GM23248 (cell line): ENCODE measurements around the gene DDR1. TPM values are rescaled to one million over a fixed set of nuclear protein-coding genes. Genes with fewer than 3 reads are reported as not detected.

Source experiments
- DNase-seq: peaks from one replicate; pipeline ENCODE4 v3.0.0-alpha.2; 2015
- H2AFZ ChIP-seq: fragments of 200-600 bp; sonication (generic); 2 replicates; pipeline ENCODE4 v1.6.1; 2016; ENCODE audit warnings: antibody characterized with exemption
- H3F3A ChIP-seq: fragments of 200-600 bp; sonication (generic); 2 replicates; pipeline ENCODE4 v1.6.1; 2016; ENCODE audit warnings: mild to moderate bottlenecking, antibody characterized with exemption, mixed run types; ENCODE audit not compliant: insufficient read depth
- H3K27ac ChIP-seq: fragments of 200-600 bp; sonication (generic); 2 replicates; pipeline ENCODE4 v1.5.1; 2016; ENCODE audit warnings: mild to moderate bottlenecking
- H3K27me3 ChIP-seq: fragments of 200-600 bp; sonication (generic); replicated peaks from 2 replicates; pipeline ENCODE4 v1.6.1; 2016; ENCODE audit warnings: mild to moderate bottlenecking; ENCODE audit not compliant: insufficient read depth
- H3K36me3 ChIP-seq: fragments of 200-600 bp; sonication (generic); 2 replicates; pipeline ENCODE4 v1.6.1; 2016; ENCODE audit warnings: low read depth, mild to moderate bottlenecking
- H3K4me1 ChIP-seq: fragments of 200-600 bp; sonication (generic); 2 replicates; pipeline ENCODE4 v1.6.1; 2016; ENCODE audit warnings: mild to moderate bottlenecking; ENCODE audit not compliant: insufficient read depth
- H3K4me2 ChIP-seq: fragments of 200-600 bp; sonication (generic); one replicate; pipeline ENCODE4 v1.6.1; 2016; ENCODE audit warnings: mild to moderate bottlenecking; ENCODE audit not compliant: unreplicated experiment
- H3K4me3 ChIP-seq: fragments of 200-600 bp; sonication (generic); 2 replicates; pipeline ENCODE4 v1.5.1; 2016; ENCODE audit warnings: mild to moderate bottlenecking
- H3K79me2 ChIP-seq: fragments of 200-600 bp; sonication (generic); 2 replicates; pipeline ENCODE4 v1.6.1; 2016; ENCODE audit warnings: mild to moderate bottlenecking; ENCODE audit not compliant: insufficient read depth
- H3K9ac ChIP-seq: fragments of 200-600 bp; sonication (generic); 2 replicates; pipeline ENCODE4 v1.6.1; 2016; ENCODE audit warnings: mild to moderate bottlenecking
- H3K9me2 ChIP-seq: fragments of 200-600 bp; sonication (generic); 2 replicates; pipeline ENCODE4 v1.6.1; 2016; ENCODE audit warnings: mixed run types, mild to moderate bottlenecking, moderate library complexity; ENCODE audit not compliant: insufficient read depth
- H3K9me3 ChIP-seq: fragments of 200-600 bp; sonication (generic); one replicate; pipeline ENCODE4 v1.6.1; 2017; ENCODE audit warnings: low read depth
- H4K20me1 ChIP-seq: fragments of 200-600 bp; sonication (generic); 2 replicates; pipeline ENCODE4 v1.6.0; 2016; ENCODE audit not compliant: insufficient read depth
- EZH2 ChIP-seq: fragments of 200-600 bp; sonication (generic); IDR thresholded peaks from 2 replicates; pipeline ENCODE4 v1.6.1; 2018; ENCODE audit warnings: antibody characterized with exemption, mild to moderate bottlenecking; ENCODE audit not compliant: insufficient read depth, poor library complexity, severe bottlenecking
- EZH2phosphoT487 ChIP-seq: fragments of 200-600 bp; sonication (generic); IDR thresholded peaks from 2 replicates; pipeline ENCODE4 v1.6.1; 2018; ENCODE audit warnings: antibody characterized with exemption, moderate library complexity, mild to moderate bottlenecking, low read depth; ENCODE audit not compliant: insufficient read depth
- WGBS, 2 experiments: methylation state at CpG; one replicate each; pipeline ENCODE4 v1.1.6; 2015 to 2017; ENCODE audit warnings: low lambda C conversion rate in 2 of 2, low coverage in 1 of 2; ENCODE audit errors: missing lambda C conversion rate in 2 of 2; 5-methylcytosine and 5-hydroxymethylcytosine counted together
- in situ Hi-C: fragments of 300-500 bp; cut with MboI; formaldehyde crosslinking; loops from 2 replicates; pipeline ENCODE4 v1.15.0; 2020
- polyA plus RNA-seq: library from polyadenylated mRNA; unstranded; fragments of >200 nt; fragmentation: Nextera tagmentation; extraction: Ambion mirVana; gene quantifications from 2 replicates; pipeline ENCODE4 v1.2.1, GENCODE V29; 2016
- total RNA-seq: library from RNA; depleted of rRNA; stranded (reverse); fragments of >200 nt; shearing (Covaris generic); gene quantifications from 2 replicates; pipeline ENCODE4 v1.2.3, GENCODE V29; 2014

DDR1 gene
- total and polyA plus RNA-seq, 2 experiments from 2014 or later = 16.9 to 27.0 TPM

- Histone ChIP-seq H3F3A (0 out of 2 replicates have a peak, but pooled peaks cover 5% of the 10 kb centered on the region), H3K4me3 (no peak overlapping the region), H3K27me3 (no peaks in the 10 kb centered on the region), H3K27ac (no peak overlapping the region), H3K9me2 (no peaks in the 10 kb centered on the region), H3K4me2 (no peak overlapping the region), H3K9ac (no peak overlapping the region), H3K9me3 (no peaks in the 10 kb centered on the region), H2AFZ (no peak overlapping the region), H3K4me1 (peaks cover 8% of the 10 kb centered on the region; the same call in 1 of the 2 replicates), H3K36me3 (no peaks in the 10 kb centered on the region), H3K79me2 (no peaks in the 10 kb centered on the region), H4K20me1 (no peaks in the 10 kb centered on the region)
- no peak for DNase-seq
- in situ Hi-C loops = loop anchor here (10.0 kb wide), 1 partner anchor 145 kb away; no protein-coding TSS in a partner anchor
- WGBS, 2 experiments = 89 to 94% methylated on average over 8 of the region's 8 CpGs
- TF ChIP-seq EZH2 = no peak
- TF ChIP-seq EZH2phosphoT487 = no peak
These were observed 4.5 kb upstream of the DDR1 start for GRCh38 chr6:30879684-30880427.

- Histone ChIP-seq H3K9me3 (no peaks in the 10 kb centered on the region), H3K27me3 (no peaks in the 10 kb centered on the region), H3K9me2 (no peaks in the 10 kb centered on the region), H3K4me3 (no peak overlapping the region), H3K36me3 (no peaks in the 10 kb centered on the region), H2AFZ (no peak overlapping the region), H3K9ac (no peak overlapping the region), H3K4me2 (no peak overlapping the region), H3K4me1 (peaks cover 13% of the 10 kb centered on the region), H3K79me2 (peaks cover 8% of the 10 kb centered on the region; the same call in 1 of the 2 replicates), H3K27ac (no peak overlapping the region), H3F3A (0 out of 2 replicates have a peak, but pooled peaks cover 10% of the 10 kb centered on the region), H4K20me1 (no peaks in the 10 kb centered on the region)
- no peak for DNase-seq
- in situ Hi-C loops = no loop called here
- WGBS, 2 experiments = 91% methylated on average over 16 of the region's 16 CpGs
- TF ChIP-seq EZH2 (no peak), EZH2phosphoT487 (no peak)
These were observed 3.5 kb upstream of the DDR1 start for GRCh38 chr6:30880698-30881252.

GRCh38 chr6:30881392-30882203 lies 2.7 kb upstream of the DDR1 start:
- no peak overlapping the region for H3K4me2 ChIP-seq
- DNase-seq = peak; percentile 14
- H3K9me2 ChIP-seq = no peaks in the 10 kb centered on the region
- peaks cover 14% of the 10 kb centered on the region for H3K79me2 ChIP-seq
- no peaks in the 10 kb centered on the region for H3K36me3 ChIP-seq
- H2AFZ ChIP-seq = no peak overlapping the region
- no peaks in the 10 kb centered on the region for H3K27me3 ChIP-seq
- no peak overlapping the region for H3K27ac ChIP-seq
- H3K4me1 ChIP-seq = peaks cover 14% of the 10 kb centered on the region
- no peak for TF ChIP-seq EZH2phosphoT487
- no peak for TF ChIP-seq EZH2
- in situ Hi-C loops = no loop called here
- no peak overlapping the region for H3K4me3 ChIP-seq
- H4K20me1 ChIP-seq = no peaks in the 10 kb centered on the region
- peaks cover 12% of the 10 kb centered on the region; the same call in 1 of the 2 replicates for H3F3A ChIP-seq
- H3K9ac ChIP-seq = no peak overlapping the region
- H3K9me3 ChIP-seq = no peaks in the 10 kb centered on the region
- 68 to 71% methylated on average over 13 to 14 of the region's 14 CpGs for WGBS, 2 experiments

- TF ChIP-seq EZH2phosphoT487 = no peak
- no peak for TF ChIP-seq EZH2
- Histone ChIP-seq H3F3A (peaks cover 19% of the 10 kb centered on the region), H3K9ac (no peak overlapping the region), H3K9me3 (no peaks in the 10 kb centered on the region), H4K20me1 (no peaks in the 10 kb centered on the region), H3K79me2 (peaks cover 21% of the 10 kb centered on the region), H3K36me3 (no peaks in the 10 kb centered on the region), H3K9me2 (no peaks in the 10 kb centered on the region), H3K27ac (no peak overlapping the region), H3K4me1 (peaks cover 21% of the 10 kb centered on the region), H2AFZ (no peak overlapping the region), H3K4me3 (no peak overlapping the region), H3K4me2 (no peak overlapping the region), H3K27me3 (no peaks in the 10 kb centered on the region)
- DNase-seq = peak; percentile 9
- in situ Hi-C loops = no loop called here
- WGBS, 2 experiments = 52 to 72% methylated on average over 8 of the region's 8 CpGs
These were observed 2.0 kb upstream of the DDR1 start for GRCh38 chr6:30882204-30882758.
